K562 (cell line): Measurements from ENCODE around the gene PNISR. TPM values are rescaled to one million over a fixed set of nuclear protein-coding genes. Genes with fewer than 3 reads are reported as not detected.
A peak's percentile ranks its signal among the peaks of the same experiment; 100 is the strongest.

Source experiments
- ADNP ChIP-seq: fragments of 200-800 bp; sonication (Bioruptor generic); IDR thresholded peaks from 2 replicates; pipeline ENCODE4 v1.6.1; 2016; ENCODE audit warnings: missing genetic modification characterization, missing compliant biosample characterization
- ARHGAP35 ChIP-seq: fragments of 450-650 bp; IDR thresholded peaks from 2 replicates; pipeline ENCODE4 v1.6.1; 2018; ENCODE audit not compliant: partially characterized antibody
- CHCHD3 ChIP-seq: fragments of 250-450 bp; sonication (Bioruptor Pico); IDR thresholded peaks from 2 replicates; pipeline ENCODE4 v2.1.2; 2022; ENCODE audit warnings: mild to moderate bottlenecking
- ESRRA ChIP-seq: fragments of 450-650 bp; IDR thresholded peaks from 2 replicates; pipeline ENCODE4 v1.6.1; 2014; ENCODE audit warnings: low read depth, mild to moderate bottlenecking, moderate library complexity, borderline replicate concordance
- FUS ChIP-seq: fragments of 200-400 bp; formaldehyde crosslinking; optimal IDR thresholded peaks from 2 replicates; pipeline ENCODE3; 2017; ENCODE audit warnings: low read depth, low read length
- GATA2 ChIP-seq: sonication (generic); formaldehyde crosslinking; IDR thresholded peaks from 2 replicates; pipeline ENCODE4 v1.4.0; 2020; ENCODE audit warnings: mild to moderate bottlenecking, missing genetic modification reagents
- GTF2F1 ChIP-seq: IDR thresholded peaks from 2 replicates; pipeline ENCODE4 v1.6.1; 2011; ENCODE audit warnings: low read depth, low read length, improper control_type of control experiment
- HDAC2 ChIP-seq: fragments of 450-650 bp; IDR thresholded peaks from 2 replicates; pipeline ENCODE4 v1.6.1; 2016; ENCODE audit warnings: mild to moderate bottlenecking
- HDAC6 ChIP-seq: IDR thresholded peaks from 2 replicates; pipeline ENCODE4 v1.6.1; 2012; ENCODE audit warnings: low read depth, mild to moderate bottlenecking, control low read depth, inconsistent platforms, low read length, moderate library complexity
- IRF2 ChIP-seq: sonication (generic); formaldehyde crosslinking; IDR thresholded peaks from 2 replicates; pipeline ENCODE4 v1.8.1; 2022; ENCODE audit warnings: mild to moderate bottlenecking, missing genetic modification reagents
- NFYB ChIP-seq: IDR thresholded peaks from 2 replicates; pipeline ENCODE4 v1.6.1; 2011; ENCODE audit warnings: mild to moderate bottlenecking, moderate library complexity; ENCODE audit not compliant: insufficient read length; ENCODE audit errors: extremely low read depth
- PHTF2 ChIP-seq: fragments of 250-450 bp; sonication (Bioruptor Pico); IDR thresholded peaks from 2 replicates; pipeline ENCODE4 v1.5.0; 2021; ENCODE audit warnings: mild to moderate bottlenecking
- RAD21 ChIP-seq, 2 experiments: fragments of 250-450 bp in 1 of 2; fragments of 450-650 bp in 1 of 2; sonication (Bioruptor Pico) in 1 of 2; formaldehyde crosslinking in 1 of 2; IDR thresholded peaks in 1 of 2; conservative IDR thresholded peaks in 1 of 2; 2 replicates each; pipeline versions ENCODE4 v1.4.0 to v1.8.0; 2020 to 2022; ENCODE audit warnings: mild to moderate bottlenecking in 2 of 2, moderate library complexity in 1 of 2
- RFX5 ChIP-seq: IDR thresholded peaks from 2 replicates; pipeline ENCODE4 v1.6.1; 2011; ENCODE audit warnings: low read depth, mild to moderate bottlenecking, improper control_type of control experiment, low read length
- SMAD3 ChIP-seq: fragments of 450-650 bp; formaldehyde crosslinking; conservative IDR thresholded peaks from 2 replicates; pipeline ENCODE4 v1.4.0; 2020; ENCODE audit warnings: mild to moderate bottlenecking
- SREBF1 ChIP-seq: fragments of 150-350 bp; IDR thresholded peaks from 2 replicates; pipeline ENCODE4 v1.6.1; 2014; ENCODE audit warnings: antibody characterized with exemption, low read depth, low read length, borderline replicate concordance
- SRSF9 ChIP-seq: fragments of 200-400 bp; formaldehyde crosslinking; IDR thresholded peaks from 2 replicates; pipeline ENCODE4 v1.6.1; 2017; ENCODE audit warnings: low read depth, low read length, borderline replicate concordance
- YY1 ChIP-seq, 3 experiments: IDR thresholded peaks; 2 replicates each; pipeline ENCODE4 v1.6.1; 2011; ENCODE audit warnings: low read length in 2 of 3, mild to moderate bottlenecking in 2 of 3, moderate library complexity in 2 of 3, borderline replicate concordance in 1 of 3, control low read depth in 1 of 3, low read depth in 1 of 3; ENCODE audit not compliant: insufficient read depth in 3 of 3, insufficient replicate concordance in 2 of 3, control insufficient read depth in 1 of 3, insufficient read length in 1 of 3; ENCODE audit errors: extremely low read depth in 1 of 3
- ZKSCAN3 ChIP-seq: fragments of 250-450 bp; sonication (Bioruptor Pico); IDR thresholded peaks from 2 replicates; pipeline ENCODE4 v1.4.0; 2020
- ZNF212 ChIP-seq: fragments of 450-650 bp; formaldehyde crosslinking; IDR thresholded peaks from 2 replicates; pipeline ENCODE4 v1.4.0; 2020; ENCODE audit warnings: mild to moderate bottlenecking
- ZNF707 ChIP-seq: fragments of 250-450 bp; sonication (Bioruptor Pico); conservative IDR thresholded peaks from 2 replicates; pipeline ENCODE4 v1.8.0; 2022; ENCODE audit warnings: inconsistent platforms, mild to moderate bottlenecking, moderate library complexity
- ZNF766 ChIP-seq: fragments of 200-800 bp; sonication (Bioruptor generic); conservative IDR thresholded peaks from 2 replicates; pipeline ENCODE4 v1.6.1; 2016; ENCODE audit warnings: missing genetic modification characterization, missing compliant biosample characterization
- polyA plus RNA-seq, 8 experiments: library from polyadenylated mRNA; depleted of rRNA in 4 of 8; stranded (reverse) in 5 of 8; unstranded in 3 of 8; fragments of >200 nt; fragmentation: Nextera tagmentation in 2 of 8; fragmentation: Illumina TruSeq in 1 of 8; extraction: Ambion mirVana in 2 of 8; extraction: Trizol in 1 of 8; gene quantifications; 2 replicates each; pipeline versions ENCODE4 v1.2.1 to v1.2.3, GENCODE V29; 2011 to 2014; ENCODE audit warnings: inconsistent platforms in 1 of 8, missing spikeins in 1 of 8
- total RNA-seq, 7 experiments: library from RNA; depleted of rRNA in 6 of 7; stranded (reverse); fragments of >200 nt in 6 of 7; fragmentation: Illumina TruSeq in 2 of 7; extraction: Trizol in 2 of 7; gene quantifications; 2 replicates each; pipeline versions ENCODE4 v1.2.1 to v1.2.3, GENCODE V29; 2011 to 2021; ENCODE audit warnings: low replicate concordance in 1 of 7
- TF ChIP-seq, protein P1 (sequence below): fragments of 250-450 bp; sonication (Bioruptor Pico); IDR thresholded peaks from 2 replicates; pipeline ENCODE4 v1.4.0; 2020; ENCODE audit warnings: mild to moderate bottlenecking

The PNISR gene
- total and polyA plus RNA-seq, 9 of the 15 experiments (the other 6 are each of a cell fraction or from before 2014, with no cell fraction given), result 97.4 to 206 (median 131) TPM

DNA sequence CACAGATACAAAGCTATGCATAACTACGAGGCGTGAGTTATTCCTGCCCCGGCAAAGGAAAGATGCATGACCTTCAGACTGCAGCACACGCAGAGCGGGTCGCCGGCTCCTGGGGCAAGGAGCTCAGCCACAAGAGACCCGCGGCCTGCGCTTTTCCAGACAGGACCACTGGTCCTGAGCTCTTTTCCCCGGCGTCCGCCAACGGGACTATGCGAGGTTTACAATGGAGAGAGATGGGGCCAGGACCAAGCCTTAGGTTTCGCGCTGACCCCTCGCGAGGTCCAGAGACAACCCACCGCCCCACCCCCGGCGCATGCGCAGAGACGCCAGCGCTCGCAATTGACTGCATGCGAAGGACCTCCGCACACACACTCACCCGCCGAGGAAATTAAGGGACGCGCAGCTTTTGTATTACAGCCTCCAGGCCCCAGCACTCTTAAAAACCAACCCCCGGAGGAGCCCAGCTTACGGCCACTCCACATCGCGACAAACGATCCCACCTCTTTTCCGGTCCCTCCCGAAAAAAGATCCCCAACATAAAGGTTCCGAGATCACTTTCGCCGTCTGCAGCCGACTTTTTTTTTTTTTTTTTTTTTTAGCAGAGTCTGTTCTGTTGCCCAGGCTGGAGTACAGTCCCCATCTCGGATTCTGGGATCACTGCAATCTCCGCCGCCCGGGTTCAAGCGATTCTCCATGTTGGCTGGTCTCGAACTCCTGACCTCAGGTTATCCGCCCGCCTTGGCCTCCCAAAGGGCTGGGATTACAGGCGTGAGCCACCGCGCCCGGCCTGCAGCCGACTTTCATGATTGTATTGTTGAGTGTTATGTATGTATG, 31.2 kb downstream of the PNISR start, which contains the start of gene COQ3 (continued):
- TF ChIP-seq, protein P1, sequence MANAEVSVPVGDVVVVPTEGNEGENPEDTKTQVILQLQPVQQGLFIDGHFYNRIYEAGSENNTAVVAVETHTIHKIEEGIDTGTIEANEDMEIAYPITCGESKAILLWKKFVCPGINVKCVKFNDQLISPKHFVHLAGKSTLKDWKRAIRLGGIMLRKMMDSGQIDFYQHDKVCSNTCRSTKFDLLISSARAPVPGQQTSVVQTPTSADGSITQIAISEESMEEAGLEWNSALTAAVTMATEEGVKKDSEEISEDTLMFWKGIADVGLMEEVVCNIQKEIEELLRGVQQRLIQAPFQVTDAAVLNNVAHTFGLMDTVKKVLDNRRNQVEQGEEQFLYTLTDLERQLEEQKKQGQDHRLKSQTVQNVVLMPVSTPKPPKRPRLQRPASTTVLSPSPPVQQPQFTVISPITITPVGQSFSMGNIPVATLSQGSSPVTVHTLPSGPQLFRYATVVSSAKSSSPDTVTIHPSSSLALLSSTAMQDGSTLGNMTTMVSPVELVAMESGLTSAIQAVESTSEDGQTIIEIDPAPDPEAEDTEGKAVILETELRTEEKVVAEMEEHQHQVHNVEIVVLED (CRISPR knock-in tag), result no peak
- no peak for TF ChIP-seq NFYB
- no peak for TF ChIP-seq CHCHD3
- TF ChIP-seq GTF2F1, result no peak
- TF ChIP-seq SREBF1, result no peak
- TF ChIP-seq RFX5, result no peak
- TF ChIP-seq ZNF212, result no peak
- TF ChIP-seq ZNF707, result no peak
- TF ChIP-seq GATA2 (CRISPR knock-in tag), result no peak
- no peak for TF ChIP-seq FUS
- no peak for TF ChIP-seq PHTF2 (CRISPR knock-in tag)
- TF ChIP-seq IRF2, result no peak
- TF ChIP-seq ARHGAP35, result no peak
- no peak for TF ChIP-seq HDAC6
- TF ChIP-seq ADNP (tag), result peak; percentile 82
- 0 out of 2 replicates have a peak, but pooled peaks have one; percentile 4 for TF ChIP-seq SMAD3 (CRISPR knock-in tag)
- peak; percentile 88 for TF ChIP-seq ESRRA
- TF ChIP-seq ZKSCAN3 (CRISPR knock-in tag), result no peak
- TF ChIP-seq YY1 (IDR thresholded peaks at IDR 0.05; ENCODE audit: borderline replicate concordance in 1 of 3, control insufficient read depth in 1 of 3, extremely low read depth in 1 of 3, insufficient read depth in 3 of 3, insufficient read length in 1 of 3, insufficient replicate concordance in 2 of 3, low read depth in 1 of 3, low read length in 2 of 3), result peak in 2 of 3 experiments; percentile 27 to 50
- 0 out of 2 replicates have a peak, but pooled peaks have one; percentile 52 for TF ChIP-seq HDAC2
- TF ChIP-seq ZNF766 (CRISPR knock-in tag), result peak; percentile 56; the same call in 1 of the 2 replicates
- no peak for TF ChIP-seq SRSF9
- no peak for TF ChIP-seq RAD21 (CRISPR knock-in tag; conservative IDR thresholded peaks at IDR 0.05 in 1 of 2, IDR thresholded peaks at IDR 0.05 in 1 of 2)
